Measurements from ENCODE around the gene P2RX7.
A peak's percentile ranks its signal among the peaks of the same experiment; 100 is the strongest.

The P2RX7 gene

DNA sequence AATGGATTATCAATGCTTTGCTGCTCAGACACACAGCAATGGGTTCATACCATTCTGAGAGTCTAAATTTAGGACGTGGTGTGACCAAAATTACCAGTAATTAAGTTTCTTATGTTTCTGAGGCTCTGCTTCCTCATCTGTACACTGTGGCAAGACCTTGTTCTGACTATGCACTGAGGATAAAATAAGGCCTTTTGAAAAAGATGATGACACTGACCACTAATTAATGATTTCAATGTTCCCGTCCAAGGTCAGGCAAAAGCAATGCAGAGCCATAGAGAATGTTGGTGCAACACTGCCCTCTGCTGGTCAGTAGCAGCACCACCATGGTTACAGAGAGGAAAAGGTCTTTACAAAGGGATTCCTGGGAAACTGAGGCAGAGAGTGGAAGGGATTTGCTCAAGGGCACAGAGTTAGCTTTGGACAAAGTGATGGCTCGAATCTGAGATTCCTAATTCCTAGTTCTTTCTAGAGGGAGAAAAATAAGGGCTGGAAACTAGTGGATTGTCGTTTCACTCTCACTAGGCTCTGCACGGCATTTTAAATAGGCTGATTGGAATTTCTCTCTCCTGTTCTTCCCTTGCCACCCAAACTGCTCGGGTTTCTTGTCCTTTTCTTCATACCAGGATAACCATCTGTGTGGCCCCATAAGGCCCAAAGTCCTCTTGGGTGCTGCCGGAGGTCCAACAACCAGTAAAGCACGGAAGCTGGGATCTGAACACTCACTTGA lies 22.3 kb upstream of the P2RX7 start:
- DNase-seq (ENCODE audit: low read depth), result peak; percentile 41

DNA sequence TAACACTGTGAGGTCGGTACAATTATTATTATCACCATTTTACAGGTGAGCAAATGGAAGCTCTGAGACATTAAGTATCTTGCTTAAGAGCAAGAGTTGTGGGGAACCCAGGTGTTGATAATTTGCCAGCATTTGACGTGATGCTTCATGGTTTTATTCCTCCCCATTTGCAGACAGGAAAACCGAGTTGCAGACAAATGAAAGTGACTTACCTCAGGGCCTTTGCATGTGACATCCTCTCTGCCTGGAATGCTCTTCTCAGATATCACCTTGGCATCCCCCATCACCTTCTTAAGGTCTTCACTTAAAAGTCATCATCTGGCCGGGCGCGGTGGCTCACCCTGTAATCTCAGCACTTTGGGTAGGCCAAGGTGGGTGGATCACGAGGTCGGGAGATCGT lies 21.0 kb upstream of the P2RX7 start:
- no peak for DNase-seq (ENCODE audit: low read depth)

DNA sequence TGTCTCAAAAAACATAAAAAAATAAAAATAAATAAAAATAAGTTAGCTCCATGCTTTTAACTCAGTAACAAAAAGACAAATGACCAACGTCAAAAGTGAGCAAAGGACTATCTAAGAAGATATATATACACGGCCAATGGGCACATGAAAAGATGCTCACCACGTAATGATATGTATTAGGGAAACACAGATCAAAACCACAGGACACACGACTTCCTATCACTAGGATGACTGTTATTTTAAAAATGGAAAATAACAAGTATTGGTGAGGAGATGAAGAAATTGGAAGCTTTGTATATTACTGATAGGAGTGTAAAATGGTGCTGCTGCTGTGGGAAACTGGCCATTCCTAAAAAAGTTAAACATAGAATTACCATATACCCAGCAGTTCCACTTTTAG lies 20.2 kb upstream of the P2RX7 start:
- DNase-seq (ENCODE audit: low read depth), result no peak

DNA sequence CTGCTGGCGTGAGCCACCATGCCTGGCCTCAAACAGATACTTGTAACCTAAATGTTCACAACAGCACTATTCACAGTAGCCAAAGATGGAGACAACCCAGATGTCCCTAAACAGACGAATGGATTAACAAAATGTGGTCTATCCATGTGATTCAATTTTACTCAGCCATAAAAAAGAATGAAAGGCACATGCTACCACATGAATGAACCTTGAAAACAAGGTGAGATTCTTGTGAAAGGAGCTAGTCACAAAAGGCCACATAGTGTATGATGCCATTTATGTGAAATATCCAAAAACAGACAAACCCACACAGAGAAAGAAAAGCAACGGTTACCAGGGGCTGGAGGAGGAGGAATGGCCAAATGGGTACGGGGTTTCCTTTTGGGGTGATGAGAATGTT lies 19.6 kb upstream of the P2RX7 start:
- no peak for DNase-seq (ENCODE audit: low read depth)

DNA sequence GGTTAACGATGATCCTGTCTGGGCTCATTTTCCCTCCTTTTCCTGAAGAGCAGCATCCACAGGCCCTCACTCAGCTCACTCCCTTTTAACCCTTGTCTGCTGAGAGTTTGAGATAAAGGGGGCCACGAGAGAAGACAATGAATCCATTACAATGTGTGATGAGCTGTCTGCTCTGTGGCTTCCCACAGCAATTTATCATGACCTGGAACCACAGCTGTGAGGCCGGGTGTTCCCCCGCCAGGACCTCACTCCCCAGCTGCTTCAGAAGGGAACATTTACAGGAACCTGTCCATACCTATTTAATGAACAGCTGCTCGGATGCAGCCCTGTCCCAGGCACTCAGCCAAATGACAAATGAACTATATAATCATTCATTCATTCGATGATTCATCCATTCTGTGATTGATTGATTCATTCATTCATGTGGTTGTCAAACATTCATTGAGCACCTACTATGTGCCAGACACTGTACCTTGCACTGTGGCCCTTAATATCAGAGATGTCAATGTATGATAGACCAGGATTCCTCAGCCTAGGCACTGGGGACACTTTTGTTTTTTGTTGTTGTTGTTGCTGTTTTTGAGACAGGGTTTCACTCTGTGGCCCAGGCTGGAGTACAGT lies 18.5 kb upstream of the P2RX7 start:
- no peak for DNase-seq (ENCODE audit: low read depth)

DNA sequence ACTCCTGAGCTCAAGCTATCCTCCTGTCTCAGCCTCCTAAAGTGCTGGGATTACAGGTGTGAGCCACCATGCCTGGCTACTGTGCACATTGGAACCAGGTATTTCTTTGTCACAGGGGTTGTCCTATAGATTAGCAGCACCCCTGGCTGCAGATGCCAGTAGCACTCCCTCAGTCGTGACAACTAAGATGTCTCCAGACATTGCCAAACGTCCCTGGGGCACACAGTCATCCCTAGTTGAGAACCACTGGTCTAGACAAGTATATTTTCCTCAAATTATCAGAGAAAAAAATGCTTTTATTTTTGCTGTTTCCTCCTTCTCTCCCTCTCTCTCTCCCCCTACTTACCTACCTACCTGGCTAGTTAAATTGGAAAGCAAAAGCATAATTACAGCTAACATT lies 17.9 kb upstream of the P2RX7 start:
- DNase-seq (ENCODE audit: low read depth), result no peak

DNA sequence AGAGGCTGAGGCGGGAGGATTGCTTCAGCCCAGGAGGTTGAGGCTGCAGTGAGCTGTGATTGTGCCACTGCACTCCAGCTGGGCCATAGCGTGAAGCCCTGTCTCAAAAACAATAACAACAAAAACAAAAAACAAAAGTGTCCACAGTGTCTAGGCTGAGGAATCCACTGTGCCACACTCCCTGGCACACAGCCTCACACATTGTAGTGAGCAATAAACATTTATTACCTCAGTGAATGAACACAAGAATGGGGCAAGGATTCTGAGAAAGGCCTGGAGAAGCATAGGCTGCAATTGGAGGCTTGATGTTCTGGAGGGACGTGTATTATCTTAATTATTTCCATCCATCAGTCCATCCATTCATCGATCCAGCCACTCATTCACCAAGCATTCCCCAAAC lies 17.1 kb upstream of the P2RX7 start:
- DNase-seq (ENCODE audit: low read depth), result no peak

DNA sequence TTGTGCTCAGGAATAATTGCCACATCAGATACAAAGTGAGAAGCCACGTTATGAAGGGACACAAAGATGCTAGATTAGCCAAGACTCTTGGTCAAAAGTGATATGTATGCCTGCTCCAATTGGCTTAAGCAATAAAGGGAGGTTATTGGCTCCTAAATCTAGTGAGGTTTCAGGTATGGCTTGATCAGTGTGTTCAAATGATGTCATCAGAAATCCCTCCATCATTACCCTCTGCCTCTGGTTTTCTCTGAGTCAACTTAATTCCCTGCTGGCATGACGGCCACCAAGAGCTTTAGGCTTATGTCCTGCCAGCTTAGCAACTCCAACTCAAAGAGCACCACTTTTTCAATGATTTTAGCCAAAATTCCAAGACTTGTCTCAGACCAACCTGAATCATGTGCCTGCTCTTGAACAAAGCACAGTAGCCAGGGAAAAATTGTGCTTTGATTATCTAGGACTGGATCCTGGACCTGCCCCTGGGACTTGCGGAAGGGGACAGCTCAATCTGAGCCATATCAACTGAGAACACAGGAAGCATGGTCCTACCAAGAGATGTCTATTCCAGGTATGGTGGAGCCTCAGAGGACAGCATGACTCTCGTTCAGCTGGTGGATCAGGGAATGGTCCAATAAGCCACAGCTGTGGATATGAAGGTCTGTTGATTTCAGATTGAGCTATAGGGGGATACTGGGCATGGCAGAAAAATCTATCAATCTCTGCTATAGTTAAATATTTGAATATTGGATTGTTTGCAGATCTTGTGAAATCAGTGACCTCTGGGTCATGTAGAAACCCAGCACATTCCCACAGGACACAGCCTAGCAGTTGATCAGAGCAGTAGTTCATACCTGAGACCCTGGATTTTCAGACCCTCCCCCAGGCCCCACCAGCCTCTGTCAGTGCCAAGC lies 16.1 kb upstream of the P2RX7 start:
- no peak for DNase-seq (ENCODE audit: low read depth)

DNA sequence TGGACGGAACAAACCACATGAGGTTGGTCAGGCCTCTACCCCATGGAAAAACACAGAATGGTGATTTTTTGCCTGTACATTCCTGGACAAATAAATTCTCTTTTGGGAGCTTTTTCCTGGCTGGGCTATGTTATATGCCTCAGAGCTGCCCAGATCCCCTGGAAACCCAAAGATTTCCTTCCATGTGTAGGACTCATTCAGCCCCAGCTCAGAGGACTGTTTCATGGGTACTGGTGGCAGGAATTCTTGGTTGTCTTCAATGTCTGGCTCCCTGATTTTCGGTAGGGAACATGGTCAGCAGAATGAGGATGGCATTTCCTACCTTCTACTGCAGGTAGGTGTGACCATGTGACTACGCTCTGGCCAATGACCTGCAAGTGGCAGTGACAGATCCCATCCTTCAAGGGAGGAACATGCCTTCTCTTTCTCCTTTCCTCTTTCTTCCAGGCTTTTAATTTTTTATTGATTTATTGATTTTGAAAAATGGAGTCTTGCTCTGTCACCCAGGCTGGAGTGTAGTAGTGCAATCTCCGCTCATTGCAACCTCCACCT lies 15.4 kb upstream of the P2RX7 start:
- DNase-seq (ENCODE audit: low read depth), result no peak

DNA sequence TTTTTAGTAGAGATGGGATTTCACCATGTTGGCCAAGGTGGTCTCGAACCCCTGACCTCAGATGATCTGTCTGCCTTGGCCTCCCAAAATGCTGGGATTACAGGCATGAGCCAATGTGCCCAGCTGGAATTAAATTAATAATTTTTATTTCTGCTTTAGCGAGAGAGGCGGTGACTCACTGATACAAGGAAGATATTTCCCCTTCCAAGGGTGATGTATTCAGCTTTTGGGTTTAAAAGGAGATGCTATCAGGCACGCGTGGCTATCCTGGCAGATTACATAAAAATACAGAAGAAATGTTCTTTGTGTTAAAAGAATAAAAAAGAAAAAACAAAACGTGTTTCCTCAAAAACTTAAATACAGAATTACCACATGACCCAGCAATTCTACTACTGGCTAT lies 12.4 kb upstream of the P2RX7 start:
- no peak for DNase-seq (ENCODE audit: low read depth)

DNA sequence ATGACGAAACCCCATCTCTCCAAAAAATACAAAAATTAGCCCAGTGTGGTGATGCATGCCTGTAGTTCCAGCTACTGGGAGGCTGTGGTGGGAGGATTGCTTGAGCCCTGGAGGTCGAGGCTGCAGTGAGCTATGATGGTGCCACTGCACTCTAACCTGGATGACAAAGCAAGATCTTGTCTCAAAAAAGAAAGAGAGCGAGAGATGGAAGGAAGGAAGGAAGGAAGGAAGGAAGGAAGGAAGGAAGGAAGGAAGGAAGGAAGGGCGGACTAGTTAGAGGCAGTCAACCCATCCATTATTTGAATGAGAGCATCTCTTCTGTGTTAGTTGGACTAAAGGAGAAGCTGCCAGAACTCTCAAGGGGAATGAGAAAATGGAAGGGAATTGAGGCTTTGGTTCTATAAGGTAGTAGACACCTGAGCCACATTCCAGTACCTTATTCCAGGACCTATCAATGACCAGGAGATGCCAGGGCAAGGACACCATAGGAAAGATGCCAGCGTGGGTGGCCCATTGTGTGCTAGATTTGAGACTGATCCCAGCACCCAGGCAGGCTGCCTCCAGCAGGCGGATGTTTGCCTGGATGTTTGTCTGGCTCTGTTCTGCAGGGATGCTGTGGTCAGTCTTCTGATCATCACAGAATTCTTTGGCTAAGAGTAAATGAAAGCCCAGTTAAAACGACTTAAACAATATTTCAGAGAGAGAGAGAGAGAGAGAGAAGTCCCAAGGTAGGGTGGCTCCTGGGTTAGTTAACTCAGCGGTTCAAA lies 11.5 kb upstream of the P2RX7 start:
- no peak for DNase-seq (ENCODE audit: low read depth)

DNA sequence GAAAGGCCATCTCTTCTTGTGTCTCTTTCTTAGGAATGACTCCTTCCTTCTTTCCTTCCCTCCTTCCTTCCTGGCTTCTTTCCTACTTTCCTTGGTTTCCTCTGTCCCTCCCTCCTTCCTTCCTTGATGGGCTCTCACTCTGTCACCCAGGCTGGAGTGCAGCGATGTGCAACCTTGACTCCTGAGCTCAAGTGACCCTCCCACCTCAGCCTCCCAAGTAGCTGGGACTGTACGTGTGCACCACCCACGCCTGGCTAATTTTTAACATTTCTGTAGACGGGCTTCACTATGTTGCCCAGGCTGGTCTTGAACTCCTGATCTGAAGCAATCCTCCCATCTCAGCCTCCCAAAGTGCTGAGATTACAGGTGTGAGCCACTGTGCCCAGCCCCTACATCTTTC lies 10.9 kb upstream of the P2RX7 start:
- DNase-seq (ENCODE audit: low read depth), result no peak

DNA sequence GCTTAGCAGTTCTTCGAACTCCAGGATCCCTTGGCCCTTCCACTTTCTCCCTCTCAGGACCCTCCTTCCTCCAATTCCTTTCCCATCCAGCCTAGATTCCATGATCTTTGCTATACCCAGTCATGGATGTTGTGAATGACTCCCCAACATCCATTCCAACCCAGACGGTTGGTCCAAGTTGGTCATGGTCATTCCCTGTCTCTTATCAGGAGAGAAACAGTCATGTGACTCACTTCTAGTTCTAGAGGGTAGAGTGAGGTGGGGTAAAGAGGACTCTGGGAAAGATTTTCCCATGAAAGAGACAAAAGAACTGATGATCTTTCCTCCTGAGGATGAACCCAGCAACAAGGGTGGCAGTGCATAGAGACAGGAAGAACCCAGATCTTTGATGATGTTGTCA lies 9.2 kb upstream of the P2RX7 start:
- DNase-seq (ENCODE audit: low read depth), result no peak

DNA sequence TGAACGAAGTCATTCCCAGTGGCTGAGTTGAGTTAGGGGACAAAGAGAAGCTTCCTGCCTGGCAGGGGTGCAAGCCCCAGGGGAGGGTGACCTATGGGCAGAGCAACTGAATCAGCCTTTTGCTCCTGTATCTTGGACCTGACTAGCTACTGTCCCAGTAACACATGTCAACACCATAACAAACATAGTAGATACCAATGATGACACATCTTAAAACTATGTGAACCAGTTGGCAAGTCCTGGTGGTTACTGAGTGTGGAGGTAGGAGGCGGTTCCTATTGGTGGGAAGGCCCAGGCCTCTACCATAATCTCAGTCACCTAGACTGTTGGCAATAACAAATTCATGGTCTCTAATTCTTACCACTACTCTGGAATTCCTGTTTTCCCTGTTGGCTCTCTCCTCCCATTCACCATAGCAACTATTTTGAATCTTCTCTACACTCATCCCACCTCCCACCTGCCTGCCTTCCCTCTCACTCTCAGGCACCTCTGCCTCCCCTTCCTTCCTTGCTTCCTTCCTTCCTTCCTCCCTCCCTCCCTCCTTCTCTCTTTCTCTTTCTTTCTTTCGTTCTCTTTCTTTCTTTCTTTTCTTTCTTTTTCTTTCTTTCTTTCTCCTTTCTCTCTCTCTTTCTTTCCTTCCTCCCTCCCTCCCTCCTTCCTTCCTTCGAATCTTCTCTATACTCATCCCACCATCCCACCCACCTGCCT lies 8.1 kb upstream of the P2RX7 start:
- DNase-seq (ENCODE audit: low read depth), result no peak

DNA sequence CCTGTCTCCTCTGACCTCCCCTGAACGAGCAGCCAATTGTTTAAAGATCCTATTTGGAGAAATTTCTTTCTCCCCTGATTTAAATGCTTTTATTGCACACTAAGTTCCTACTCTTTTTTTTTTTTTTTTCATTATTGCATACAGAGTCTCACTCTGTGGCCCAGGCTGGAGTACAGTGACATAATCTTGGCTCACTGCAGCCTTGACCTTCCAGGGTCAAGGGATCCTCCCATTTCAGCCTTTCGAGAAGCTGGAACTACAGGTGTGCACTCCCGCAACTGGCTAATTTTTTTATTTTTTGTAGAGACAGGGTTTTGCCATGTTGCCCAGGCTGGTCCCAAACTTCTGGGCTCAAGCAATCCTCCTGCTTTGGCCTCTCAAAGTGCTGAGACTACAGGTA lies 5.2 kb upstream of the P2RX7 start:
- DNase-seq (ENCODE audit: low read depth), result no peak

DNA sequence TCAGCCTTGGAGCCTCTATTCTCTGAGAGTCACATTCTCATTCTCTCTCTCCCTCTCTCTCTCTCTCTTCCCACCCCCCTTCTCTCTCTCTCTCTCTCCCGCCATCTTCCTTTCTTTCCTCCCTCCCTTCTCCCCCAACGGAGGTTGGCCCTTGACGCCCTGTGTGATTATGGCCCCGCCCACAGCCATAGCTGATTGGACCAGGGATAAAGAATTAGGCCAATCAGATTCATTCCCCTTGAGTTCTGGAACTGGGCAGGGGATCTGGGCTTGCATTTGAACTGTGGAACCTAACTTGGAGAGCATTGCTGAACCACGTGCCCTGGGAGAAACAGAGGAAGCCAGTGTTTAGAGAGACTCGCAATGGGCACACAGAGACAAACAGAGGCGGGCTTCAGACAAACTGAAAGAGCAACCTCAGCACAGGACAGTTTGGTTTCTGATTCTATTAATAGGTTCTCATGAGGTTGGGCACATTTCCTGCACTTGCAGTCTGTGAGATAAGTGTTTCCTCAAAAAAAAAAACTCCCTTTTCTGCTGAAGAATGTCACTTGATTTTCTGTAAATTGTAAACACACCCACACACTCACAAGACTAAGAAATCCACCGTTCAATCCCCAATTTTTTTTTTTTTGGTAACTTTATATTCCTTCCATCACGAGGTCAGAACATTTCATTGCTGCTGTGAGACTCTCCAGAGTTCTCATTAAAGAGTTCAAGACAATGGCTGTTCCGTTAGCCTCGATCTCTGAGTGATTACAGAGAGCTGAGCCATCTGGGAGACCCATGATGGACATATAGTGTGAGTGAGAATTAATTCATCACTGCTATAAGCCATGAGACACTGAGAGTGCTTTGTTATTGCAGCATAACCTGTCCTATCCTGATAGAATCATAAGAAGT lies 3.5 kb upstream of the P2RX7 start:
- peak; percentile 75 for DNase-seq (ENCODE audit: low read depth)

DNA sequence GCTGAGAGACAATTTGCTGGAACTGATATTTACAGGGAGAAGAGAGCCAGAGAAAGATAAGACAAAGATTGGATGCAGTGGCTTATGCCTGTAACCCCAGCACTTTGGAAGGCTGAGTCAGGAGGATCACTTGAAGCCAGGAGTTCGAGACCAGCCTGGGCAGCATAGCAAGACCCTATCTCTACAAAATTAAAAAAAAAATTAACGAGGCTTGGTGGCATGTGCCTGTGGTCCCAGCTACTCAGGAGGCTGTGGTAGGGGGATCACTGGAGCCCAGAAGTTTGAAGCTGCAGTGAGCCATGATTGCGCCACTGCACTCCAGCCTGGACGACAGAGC lies 2.9 kb upstream of the P2RX7 start:
- no peak for DNase-seq (ENCODE audit: low read depth)

DNA sequence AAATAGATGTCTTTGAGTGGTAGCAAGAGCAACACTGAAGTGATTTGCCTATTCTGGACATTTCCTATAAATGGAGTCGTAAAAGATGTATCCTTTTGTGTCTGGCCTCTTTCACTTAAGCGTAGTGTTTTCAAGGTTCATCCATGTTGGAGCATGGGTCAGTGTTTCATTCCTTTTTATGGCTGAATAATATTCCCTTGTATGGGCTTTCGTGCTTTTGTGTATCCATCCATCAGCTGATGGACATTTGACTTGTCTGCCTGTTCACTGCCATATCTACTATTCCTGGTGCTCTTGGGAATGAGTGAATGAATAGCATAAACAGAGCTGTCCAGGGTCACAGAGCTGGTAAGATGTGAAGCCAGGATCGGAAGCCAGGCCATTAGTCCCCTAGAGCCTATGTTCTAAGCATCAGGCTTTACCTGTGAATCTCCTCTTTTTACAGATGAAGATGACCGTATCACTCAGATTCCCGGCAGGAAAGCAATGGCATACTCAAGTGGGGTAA lies 1.8 kb upstream of the P2RX7 start:
- DNase-seq (ENCODE audit: low read depth), result no peak

DNA sequence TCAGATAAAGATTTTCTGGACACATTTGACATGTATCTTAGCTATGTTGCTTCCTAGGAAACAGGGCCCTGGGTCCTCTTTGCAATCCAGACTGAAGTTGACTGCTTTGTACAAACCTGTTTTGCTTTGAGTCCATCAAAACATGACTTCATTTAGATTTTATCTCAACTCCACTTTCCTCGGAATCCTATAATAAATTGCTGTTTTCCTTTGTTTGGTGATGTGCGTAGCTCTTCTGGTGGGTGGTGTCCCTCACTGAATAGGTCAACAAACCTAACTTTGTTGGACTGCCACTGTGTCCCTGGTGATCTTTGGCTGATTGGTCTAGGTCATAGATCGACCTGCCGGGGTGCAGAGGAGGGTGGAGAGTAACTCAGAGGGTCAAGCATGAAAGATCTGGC lies 735 bp upstream of the P2RX7 start:
- DNase-seq (ENCODE audit: low read depth), result no peak

DNA sequence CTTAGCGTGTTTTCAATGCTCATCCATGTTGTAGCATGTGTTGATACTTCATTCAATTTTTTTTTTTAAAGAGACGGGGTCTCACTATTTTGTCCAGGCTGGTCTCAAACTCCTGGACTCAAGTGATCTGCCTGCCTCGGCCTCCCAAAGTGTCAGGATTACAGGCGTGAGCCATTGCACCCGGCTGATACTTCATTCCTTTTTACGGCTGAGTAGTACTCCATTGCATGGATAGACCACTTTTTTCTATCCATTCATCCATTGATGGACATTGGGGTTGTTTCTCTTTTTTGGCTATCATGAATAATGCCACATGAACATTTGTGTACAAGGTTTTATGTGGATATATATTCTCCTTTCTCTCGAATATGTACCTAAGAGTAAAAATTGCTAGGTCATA lies 1.2 kb downstream of the P2RX7 start:
- DNase-seq (ENCODE audit: low read depth), result no peak

Measured in stimulated activated CD8-positive, alpha-beta memory T cell treated with anti-CD3 and anti-CD28 coated beads, Interleukin-4, amount 100 ng/mL, for 24 hours (primary cell).